GM19463 (cell line): Measurements from ENCODE around the gene SLC22A15.

ENCODE experiments used
- ATAC-seq: cut with Tn5 transposase; IDR thresholded peaks from one replicate; pipeline ENCODE4 v1.9.1; 2021; ENCODE audit warnings: mild to moderate bottlenecking, moderate library complexity; ENCODE audit not compliant: unreplicated experiment

SLC22A15 gene

DNA sequence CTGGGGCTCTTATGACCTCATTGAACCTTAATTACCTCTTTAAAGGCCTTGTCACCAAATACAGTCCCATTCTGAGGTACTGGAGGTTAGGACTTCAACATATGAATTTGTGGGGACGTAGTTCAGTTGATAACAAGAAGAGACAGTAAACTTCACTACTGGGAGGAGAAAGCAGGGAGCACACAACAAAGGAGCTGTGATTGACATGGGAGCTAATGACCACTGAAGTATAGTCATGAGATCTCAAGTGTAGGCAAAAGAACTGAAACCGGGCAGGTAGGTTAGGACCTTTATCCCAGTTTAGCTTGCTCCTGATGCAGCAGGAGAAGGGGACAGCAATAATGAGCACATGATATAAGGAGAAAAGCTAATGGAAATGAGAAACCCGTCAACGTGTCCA, 123.1 kb downstream of the SLC22A15 start:
- no peak for ATAC-seq

DNA sequence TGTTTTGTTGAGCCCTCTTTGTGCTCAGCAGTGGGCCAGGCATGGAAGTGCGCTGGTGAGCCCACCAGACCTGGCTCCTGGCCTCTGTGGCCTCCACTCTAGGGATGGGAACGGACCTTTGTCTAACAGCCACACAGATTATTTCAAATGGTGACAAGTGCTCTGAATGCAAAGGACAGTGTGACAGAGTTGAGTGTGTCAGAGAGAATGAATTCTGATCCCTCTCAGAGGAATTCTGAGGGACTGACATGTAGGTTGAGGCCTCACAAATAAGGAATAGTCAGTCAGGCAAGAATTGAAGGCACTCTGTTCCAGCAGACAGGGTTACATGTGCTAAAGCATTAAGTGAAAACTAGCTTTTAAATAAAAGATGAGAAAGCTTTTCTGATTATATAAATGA, 123.6 kb downstream of the SLC22A15 start:
- no peak for ATAC-seq

DNA sequence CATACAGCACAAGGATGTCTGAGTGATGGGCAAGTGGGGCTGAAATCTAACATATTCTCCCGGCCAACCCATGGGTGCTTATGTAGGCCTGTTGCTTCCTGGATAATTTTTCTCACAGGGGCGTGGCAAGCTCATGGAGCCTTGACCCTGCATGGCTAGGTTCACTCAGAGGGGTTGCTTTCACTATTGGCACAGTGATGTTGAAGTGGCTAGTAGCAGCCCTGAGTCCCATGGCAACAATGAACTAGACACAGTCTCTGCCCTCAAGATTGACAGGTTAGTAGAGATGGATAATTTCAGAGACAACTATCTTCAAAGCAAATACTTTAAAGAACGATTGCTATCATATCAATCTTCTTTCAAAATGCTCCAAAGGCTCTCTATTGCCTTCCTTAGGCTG, 128.4 kb downstream of the SLC22A15 start:
- ATAC-seq = no peak

DNA sequence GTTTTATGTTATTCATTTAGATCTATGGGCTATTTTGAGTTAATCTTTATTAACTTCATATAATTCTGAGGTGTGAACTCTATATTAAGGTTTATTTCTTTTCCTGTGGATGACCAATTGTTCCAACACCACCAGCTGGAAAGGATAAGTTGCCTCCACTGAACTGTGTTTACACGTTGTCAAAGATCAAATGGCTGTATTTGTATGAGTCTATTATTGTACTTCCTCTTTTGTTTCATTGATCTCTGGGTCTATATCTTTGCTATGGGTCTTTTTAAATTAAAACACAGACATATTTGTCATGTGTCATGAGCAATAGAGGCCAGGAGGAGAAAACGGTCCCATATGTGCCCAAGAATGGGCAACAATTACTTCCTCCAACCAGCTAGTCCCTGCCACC, 129.7 kb downstream of the SLC22A15 start:
- no peak for ATAC-seq

GRCh38 chr1:116106646-116107045, 130.3 kb downstream of the SLC22A15 start:
- ATAC-seq = no peak

- no peak for ATAC-seq
These were observed 131.1 kb downstream of the SLC22A15 start for GRCh38 chr1:116107371-116107770.

DNA sequence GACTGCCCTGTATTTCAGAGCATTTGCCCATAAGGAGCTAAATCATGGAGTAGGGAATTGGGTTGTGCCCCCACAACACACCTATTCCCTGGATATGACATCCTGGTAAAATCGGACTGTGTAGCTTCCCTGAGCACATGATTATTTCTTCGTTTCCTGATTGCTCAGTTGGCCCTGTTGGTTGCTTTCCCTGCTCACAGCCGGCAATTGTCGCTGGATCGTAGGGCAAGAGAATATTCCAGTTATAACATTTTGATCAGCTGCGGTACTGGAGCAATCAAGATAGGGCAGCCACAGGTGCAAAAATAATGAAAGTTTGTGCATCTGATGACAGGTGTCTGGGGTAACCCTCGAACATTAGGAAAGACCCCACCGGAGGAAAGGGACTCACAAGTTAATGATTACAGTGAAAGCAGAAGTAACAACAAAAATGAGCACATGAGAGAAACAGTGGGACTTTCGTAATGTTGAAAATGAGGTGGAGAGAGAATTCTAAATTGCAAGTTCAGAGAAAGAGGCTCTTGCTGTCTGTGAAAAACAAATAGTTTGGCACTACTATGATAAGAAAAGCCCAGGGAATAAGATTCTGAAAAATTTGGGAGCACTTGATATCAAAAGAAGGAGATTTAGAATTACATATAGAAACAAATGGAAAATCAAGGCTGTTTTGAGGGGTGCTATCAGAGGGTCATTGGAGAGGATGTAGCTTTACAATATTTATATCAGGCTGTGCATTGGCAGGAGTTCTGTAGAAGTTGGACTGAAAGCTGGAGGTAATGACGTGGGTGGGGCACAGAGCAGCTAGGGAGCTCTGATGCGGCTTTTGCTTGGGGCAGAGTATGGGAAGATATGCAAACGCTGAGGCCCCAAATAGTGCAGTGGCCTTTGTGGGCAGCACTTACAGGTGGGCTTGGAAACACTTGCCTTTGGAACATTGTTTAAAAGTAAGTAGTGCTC, 134.5 kb downstream of the SLC22A15 start, which contains the start of gene MAB21L3:
Gene MAB21L3, plus strand, starts transcription at position 833 of the 957 bp plus-strand sequence. CDS start 1,217 bp downstream, outside the sequence.
- peak; percentile 68 for ATAC-seq

DNA sequence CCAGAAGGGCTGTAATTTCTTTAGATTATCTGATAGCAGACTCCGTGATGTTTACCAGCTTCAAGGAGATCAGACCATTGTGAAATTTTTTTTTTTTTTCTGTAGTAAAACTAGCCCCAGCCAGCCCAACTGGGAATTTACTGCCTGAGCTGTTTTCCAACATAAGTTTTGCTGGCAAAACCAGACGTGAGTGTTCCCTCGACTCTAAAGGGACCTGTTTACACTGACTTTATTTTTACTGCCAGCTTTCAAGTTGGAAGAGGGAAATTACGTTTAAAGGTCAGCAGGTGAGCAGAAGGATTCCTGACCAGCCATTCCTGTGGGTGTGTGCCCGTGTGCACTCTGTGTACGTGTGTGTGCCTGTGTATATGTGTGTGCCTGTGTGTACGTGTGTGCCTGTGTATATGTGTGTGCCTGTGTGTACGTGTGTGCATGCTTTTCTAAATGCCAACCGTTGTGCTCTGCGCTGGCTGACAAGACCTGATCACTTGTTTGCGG, 135.3 kb downstream of the SLC22A15 start:
- ATAC-seq = no peak

DNA sequence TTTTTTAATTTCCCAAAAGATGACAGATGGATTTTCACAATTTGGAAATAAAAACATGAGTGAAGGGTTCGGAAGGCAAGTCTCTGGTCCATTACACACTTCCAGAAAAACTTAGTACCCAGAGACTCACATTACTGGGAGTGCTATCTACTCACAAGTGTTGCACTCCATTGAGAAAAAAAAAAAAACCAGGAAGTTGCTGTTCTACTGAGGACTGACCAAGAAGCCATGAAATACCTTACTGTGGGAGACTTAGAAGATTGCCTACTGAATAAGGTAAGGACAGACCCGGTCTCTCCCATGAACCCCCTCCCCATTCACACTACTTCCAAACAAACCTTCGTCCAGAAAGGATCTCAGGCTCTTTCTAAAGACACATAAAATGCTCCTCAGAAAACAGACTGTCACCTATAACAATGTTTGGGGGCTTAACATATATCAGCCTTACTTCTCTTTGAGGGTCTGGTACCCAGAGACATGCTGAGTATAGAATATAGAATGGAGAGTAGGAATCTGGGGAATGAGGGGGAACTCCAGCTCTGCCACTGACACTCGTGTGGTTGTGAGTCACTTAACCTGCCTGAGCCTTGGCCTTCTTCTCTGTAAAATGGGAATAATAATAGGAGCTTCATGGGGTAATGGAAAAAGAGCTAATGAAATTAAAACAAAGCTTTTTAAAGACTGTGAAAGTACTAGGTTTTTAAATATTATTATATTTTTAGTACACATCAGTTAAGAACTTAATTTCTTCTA, 136.3 kb downstream of the SLC22A15 start:
- no peak for ATAC-seq

DNA sequence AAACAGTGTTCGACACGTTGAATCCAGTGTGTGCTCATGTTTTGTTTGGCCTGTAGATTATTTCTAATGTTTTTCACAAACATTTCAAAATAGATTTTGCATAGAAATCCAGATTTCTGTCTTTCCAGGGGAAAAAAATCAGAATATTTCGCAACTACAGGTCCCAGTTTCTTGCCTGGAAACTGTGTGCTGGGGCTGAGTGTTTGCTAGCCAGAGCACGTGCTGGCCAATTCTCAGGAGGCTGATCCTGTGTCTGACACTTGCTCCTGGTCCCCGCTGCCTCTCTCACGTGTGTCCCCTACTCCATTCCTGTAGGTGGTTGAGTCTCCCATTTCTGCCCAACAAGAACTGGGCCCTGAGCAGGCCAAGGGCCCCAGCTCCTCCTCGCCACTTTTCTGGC, 137.3 kb downstream of the SLC22A15 start:
- ATAC-seq = no peak

GRCh38 chr1:116115476-116116439, 139.4 kb downstream of the SLC22A15 start:
- no peak for ATAC-seq

GRCh38 chr1:116118471-116118870, 142.2 kb downstream of the SLC22A15 start:
- no peak for ATAC-seq
